HG03354 (cell line): ENCODE measurements around the gene KCTD16.

Source experiments
- ATAC-seq: cut with Tn5 transposase; IDR thresholded peaks from one replicate; pipeline ENCODE4 v1.9.1; 2021; ENCODE audit warnings: mild to moderate bottlenecking; ENCODE audit not compliant: unreplicated experiment, poor library complexity, severe bottlenecking

Gene KCTD16

GRCh38 chr5:144428326-144428725 lies 257.7 kb downstream of the KCTD16 start:
- ATAC-seq: no peak

- no peak for ATAC-seq
Measured at GRCh38 chr5:144429405-144429804, 258.7 kb downstream of the KCTD16 start.

GRCh38 chr5:144429905-144430304 lies 259.2 kb downstream of the KCTD16 start:
- no peak for ATAC-seq

DNA sequence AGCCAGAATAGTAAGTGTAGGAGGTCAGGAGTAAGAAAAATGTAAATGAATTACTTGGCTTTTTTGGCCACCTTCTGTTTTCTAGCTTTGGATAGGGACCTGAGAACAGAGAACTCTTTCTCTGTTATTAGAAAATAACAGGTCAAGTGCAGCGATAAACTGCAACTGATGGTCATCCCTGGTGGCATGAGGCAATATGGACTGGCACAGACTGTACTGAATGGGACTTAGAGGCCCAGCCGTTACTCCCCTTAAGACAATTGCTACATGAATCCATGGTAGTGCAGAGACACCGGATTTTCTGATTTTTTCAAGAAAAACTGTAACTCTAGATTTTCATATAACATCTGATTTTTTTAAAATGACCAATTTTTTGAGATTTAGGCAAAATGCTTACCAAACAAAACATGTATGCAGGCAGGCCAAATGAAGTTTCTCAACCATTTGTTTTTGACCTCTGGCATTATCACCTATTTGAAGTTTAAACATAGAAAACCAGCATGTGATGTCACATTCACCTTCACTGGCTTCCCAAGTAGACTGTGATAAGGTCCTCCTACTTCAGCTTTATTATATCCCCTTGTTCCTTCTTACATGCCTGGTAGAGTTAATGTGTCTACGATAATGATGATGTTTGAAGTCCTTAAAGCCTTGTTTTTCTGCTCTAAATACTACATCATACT lies 262.6 kb downstream of the KCTD16 start:
- no peak for ATAC-seq

DNA sequence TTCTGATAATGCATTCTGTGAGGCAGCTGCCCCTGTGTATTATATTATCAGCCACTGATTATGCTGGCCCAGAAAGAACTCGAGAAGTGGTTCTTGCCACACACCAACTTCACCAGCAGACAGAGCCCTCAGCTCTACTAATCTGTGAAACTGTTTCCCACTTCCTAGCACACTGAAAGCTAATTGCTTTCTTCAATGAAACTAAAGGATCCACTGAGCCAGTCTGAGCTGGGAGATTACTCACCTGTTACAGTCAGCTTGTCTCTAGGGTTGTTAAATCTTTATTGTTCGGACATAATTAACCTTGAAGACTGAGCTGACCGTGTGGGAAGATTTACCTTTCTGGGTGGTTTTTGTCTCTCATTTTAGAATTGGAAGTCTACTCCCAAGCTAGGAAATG lies 263.2 kb downstream of the KCTD16 start:
- ATAC-seq: no peak

- ATAC-seq: no peak
Measured at GRCh38 chr5:144436007-144436406, 265.3 kb downstream of the KCTD16 start.

DNA sequence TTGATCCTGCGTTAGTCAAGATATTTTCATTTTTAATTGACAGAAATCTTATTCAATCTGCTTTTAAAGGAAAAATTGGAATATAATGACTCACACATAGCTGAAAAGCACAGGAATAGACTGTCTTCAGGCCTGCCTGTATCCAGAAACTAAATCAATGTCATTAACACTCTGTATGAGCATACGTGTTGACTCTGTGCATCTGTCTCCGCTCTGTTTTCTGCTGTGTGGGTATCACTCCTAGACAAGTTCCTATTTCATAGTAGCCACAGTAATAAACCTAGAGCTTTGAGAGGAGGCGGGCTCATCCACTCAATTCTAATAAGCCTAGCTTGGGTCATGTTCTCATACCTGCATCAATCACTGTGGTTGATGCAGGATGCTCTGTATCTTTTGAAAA lies 267.6 kb downstream of the KCTD16 start:
- no peak for ATAC-seq

- ATAC-seq: no peak
Measured at GRCh38 chr5:144448457-144448856, 277.8 kb downstream of the KCTD16 start.

DNA sequence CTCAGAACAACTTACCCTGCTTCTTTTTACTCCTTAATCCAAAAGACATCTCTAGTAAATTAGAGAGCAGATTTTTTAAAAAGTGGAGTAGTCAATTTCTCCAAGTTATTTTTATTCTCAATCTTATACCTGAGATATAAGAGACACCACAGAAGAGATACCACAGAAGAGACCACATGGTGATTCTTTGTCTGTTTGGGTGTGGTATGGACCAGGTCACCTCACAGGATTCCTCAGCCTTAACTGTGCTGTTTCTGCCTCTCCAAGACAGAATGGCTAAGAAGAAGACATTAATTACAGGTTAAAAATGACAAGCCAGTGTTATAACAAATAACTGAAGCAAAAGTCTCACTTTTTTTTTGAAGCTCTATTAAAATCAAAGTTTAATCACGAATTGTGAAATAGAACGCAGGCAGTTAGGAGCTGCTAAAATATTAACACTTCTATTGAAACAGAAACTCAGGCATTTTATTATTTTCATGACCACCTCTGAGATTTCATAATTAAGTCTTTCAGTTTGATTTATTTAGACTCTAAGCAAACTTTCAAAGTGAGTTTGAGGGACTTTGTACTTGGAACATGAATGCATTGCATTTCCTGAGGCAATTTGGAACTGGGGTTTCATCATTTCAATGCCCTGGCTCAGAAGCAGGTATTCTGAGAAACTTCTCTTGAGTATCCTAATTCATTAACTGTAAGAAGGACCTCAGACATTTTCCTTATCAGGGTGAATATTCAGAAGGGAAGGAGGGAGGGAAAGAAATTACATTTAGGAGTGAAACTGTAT lies 280.7 kb downstream of the KCTD16 start:
- no peak for ATAC-seq

GRCh38 chr5:144453753-144454152 lies 283.1 kb downstream of the KCTD16 start:
- ATAC-seq: no peak

GRCh38 chr5:144457160-144457559 lies 286.5 kb downstream of the KCTD16 start:
- no peak for ATAC-seq

- ATAC-seq: no peak
Measured at GRCh38 chr5:144458216-144458615, 287.5 kb downstream of the KCTD16 start.

DNA sequence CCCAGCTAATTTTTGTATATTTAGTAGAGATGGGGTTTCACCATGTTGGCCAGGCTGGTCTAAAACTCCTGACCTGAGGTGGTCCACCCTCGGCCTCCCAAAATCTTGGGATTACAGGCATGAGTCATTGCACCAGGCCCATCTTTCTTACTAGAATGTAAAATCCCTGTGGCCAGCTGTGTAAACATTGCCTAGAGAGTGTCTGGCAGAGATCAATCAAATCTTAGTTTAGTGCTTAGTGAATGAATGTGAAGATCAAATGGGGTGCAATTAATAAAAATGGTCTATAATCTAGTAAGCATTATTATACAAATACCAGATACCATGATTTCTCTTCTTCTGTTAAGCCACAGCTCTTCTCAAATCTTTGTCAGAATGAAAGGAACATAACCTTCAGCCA lies 289.9 kb downstream of the KCTD16 start:
- ATAC-seq: no peak

GRCh38 chr5:144462577-144462976 lies 291.9 kb downstream of the KCTD16 start:
- ATAC-seq: no peak

- no peak for ATAC-seq
Measured at GRCh38 chr5:144463481-144464223, 293.0 kb downstream of the KCTD16 start.

DNA sequence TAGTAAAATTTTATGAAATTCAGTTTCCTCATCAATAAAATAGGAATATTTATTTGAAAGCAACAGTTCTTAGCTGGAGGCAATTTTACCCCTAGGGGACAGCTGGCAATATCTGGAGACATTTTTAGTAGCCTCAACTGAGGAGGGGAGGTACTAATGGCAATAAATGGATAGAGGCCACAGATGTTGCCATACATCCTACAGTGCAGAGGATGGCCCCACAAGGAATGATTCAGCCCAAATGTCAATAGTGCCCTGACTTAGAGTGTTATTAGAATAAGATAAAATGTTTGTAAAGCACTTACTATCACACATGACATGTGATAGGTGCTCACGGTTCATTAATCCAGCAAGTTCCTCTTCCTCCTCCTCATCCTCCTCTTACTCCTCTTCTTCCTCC lies 293.6 kb downstream of the KCTD16 start:
- no peak for ATAC-seq

DNA sequence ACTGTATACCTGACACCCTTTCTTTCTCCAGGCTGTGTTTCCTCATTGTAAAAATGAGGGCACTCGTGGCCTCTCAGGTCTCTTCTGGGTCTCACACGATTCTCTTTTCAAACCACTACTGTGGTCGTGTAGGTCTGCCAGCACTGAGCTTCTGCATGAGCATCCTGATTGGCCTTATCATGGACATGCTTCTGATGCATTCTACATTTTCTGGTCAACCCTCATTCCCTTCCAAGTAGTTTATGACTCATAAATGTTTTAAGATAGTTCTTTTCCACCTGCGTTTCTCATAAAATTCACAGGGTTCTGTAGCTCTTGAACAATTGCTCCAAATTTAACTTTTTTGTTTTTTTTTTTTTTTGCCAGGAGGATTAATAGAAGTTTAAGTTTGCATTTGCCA lies 294.8 kb downstream of the KCTD16 start:
- no peak for ATAC-seq

- ATAC-seq: no peak
Measured at GRCh38 chr5:144467792-144468191, 297.1 kb downstream of the KCTD16 start.

DNA sequence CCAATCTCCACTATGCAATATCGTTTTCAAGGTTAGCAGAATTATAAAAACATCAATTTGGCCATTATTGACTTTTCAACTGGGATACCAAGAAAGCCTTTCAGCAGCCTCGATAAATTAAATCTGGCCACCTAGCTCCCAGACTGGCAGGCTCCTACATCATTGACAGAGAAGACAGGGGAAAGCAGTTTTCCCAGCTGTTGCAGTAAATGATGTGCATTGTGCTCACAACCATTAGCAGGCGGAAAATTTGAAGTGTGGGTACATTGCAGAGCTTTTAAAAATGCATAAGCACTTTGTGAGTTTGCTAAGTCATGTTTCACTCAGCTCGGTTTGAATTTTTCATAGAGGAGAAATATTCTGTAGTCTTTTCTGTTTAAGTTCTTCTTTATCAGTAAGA lies 297.9 kb downstream of the KCTD16 start:
- ATAC-seq: no peak

DNA sequence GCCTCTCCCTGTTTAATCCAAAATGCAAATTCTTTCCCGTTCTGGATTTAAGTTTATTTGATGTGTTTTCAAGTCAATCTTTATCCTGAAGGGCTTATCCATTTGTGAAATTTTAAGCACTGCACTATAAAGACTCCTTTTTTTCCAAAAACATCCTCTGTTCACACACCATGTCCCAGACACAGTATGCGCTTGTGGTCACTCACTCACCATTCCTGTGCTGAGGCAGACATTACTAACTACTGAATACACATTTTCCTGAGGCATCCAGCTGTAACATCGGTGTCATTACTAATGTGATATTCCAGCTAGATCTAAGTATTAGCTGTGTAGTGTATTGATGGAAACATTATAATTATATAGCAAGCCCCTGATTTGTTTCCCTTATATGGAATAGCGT lies 298.4 kb downstream of the KCTD16 start:
- ATAC-seq: no peak

- no peak for ATAC-seq
Measured at GRCh38 chr5:144472221-144472620, 301.5 kb downstream of the KCTD16 start.
